Heart left ventricle (tissue), 16 donors: ENCODE results near the gene MYBBP1A. TPM values are rescaled to one million over a fixed set of nuclear protein-coding genes. Genes with fewer than 3 reads are reported as not detected.
A peak's percentile ranks its signal among the peaks of the same experiment; 100 is the strongest.

Experiments used
- ATAC-seq, 4 donors: fragments of 200-7000 bp; cut with Tn5 transposase; one replicate each; pipeline ENCODE4 v1.9.1; 2020 to 2022; ENCODE audit warnings: moderate library complexity in 4 of 4, mild to moderate bottlenecking in 3 of 4, moderate number of reproducible peaks in 1 of 4
- DNase-seq, 5 donors: peaks; one replicate each; pipeline ENCODE4 v3.0.0-alpha.2; 2020
- H3K27ac ChIP-seq, 12 donors: fragments of 200-600 bp; sonication (generic) in 4 of 12; one replicate each; pipeline versions ENCODE4 v1.5.0 to v1.8.0; 2016 to 2022; ENCODE audit warnings: mild to moderate bottlenecking in 2 of 12
- H3K27me3 ChIP-seq, 9 donors: fragments of 200-600 bp; sonication (generic) in 2 of 9; one replicate each; pipeline versions ENCODE4 v1.5.1 to v1.8.0; 2016 to 2022; ENCODE audit warnings: mild to moderate bottlenecking in 3 of 9
- H3K36me3 ChIP-seq, 9 donors: fragments of 200-600 bp; sonication (generic) in 2 of 9; one replicate each; pipeline versions ENCODE4 v1.5.0 to v1.8.0; 2018 to 2022; ENCODE audit warnings: mild to moderate bottlenecking in 2 of 9
- H3K4me1 ChIP-seq, 12 donors: fragments of 200-600 bp; sonication (generic) in 4 of 12; one replicate each; pipeline versions ENCODE4 v1.5.0 to v1.8.0; 2016 to 2022; ENCODE audit warnings: mild to moderate bottlenecking in 3 of 12
- H3K4me3 ChIP-seq, 12 donors: fragments of 200-600 bp; sonication (generic) in 4 of 12; one replicate each; pipeline versions ENCODE4 v1.5.0 to v1.8.0; 2017 to 2022; ENCODE audit warnings: mild to moderate bottlenecking in 9 of 12, moderate library complexity in 4 of 12
- H3K9me3 ChIP-seq, 12 donors: fragments of 200-600 bp; sonication (generic) in 4 of 12; one replicate each; pipeline versions ENCODE4 v1.5.0 to v1.8.0; 2016 to 2022; ENCODE audit warnings: mild to moderate bottlenecking in 1 of 12
- CTCF ChIP-seq, 12 donors: fragments of 200-600 bp; sonication (generic) in 4 of 12; IDR thresholded peaks; one replicate each; pipeline versions ENCODE4 v1.5.0 to v1.8.0; 2018 to 2022; ENCODE audit warnings: antibody characterized with exemption in 12 of 12, mild to moderate bottlenecking in 5 of 12
- POLR2A ChIP-seq, 2 donors: fragments of 450-650 bp; IDR thresholded peaks; one replicate each; pipeline ENCODE4 v1.6.1; 2017; ENCODE audit warnings: antibody characterized with exemption in 2 of 2, mild to moderate bottlenecking in 2 of 2, moderate library complexity in 2 of 2
- WGBS, 4 donors: extraction: QIAGEN DNeasy Blood & Tissue Kit in 2 of 4; methylation state at CpG; one replicate each; pipeline versions ENCODE4 v1.1.5 to v1.1.7; 2013 to 2018; 5-methylcytosine and 5-hydroxymethylcytosine counted together
- intact Hi-C, 10 donors: fragments of 100-400 bp; cut with DNase I; formaldehyde crosslinking; loops; one replicate each; pipeline versions ENCODE4 v1.11.1 to v1.14.2; 2022
- polyA plus RNA-seq, 2 donors: library from polyadenylated mRNA; stranded (reverse); fragments of 200-250 nt; gene quantifications; one replicate each; pipeline ENCODE4 v1.2.3, GENCODE V29; 2013
- total RNA-seq, 9 donors: library from RNA; depleted of rRNA in 2 of 9; stranded (reverse); fragments of >200 nt in 2 of 9; fragmentation: NEBNext Ultra II Directional in 3 of 9; extraction: Animal tissue kit (Norgen Biotek cat#: 25700) in 3 of 9; gene quantifications; one replicate each; pipeline versions ENCODE4 v1.1.0 to v1.2.4, GENCODE V29; 2016 to 2023
- donor health status: ischemic (EF 13 %, LVEDD 7.1; RV severe dilation, severe dysfunction).
- donor health status: healthy with polysubstance abuse.
- donor health status: DM: no; HTN: yes; CAD: no.
- donor health status: DM: no; HTN: no; CAD: no.
- donor health status: ischemic (EF 25% LVEDD 6.9; RV normal size, moderate dysfunction).
- donor health status: ischemic (EF 25% LVEDD 5.7; RV mildly dilated, moderate dysfunction).
- donor health status: healthy.
- donor health status: DM: yes; HTN: yes; CAD: no.
- donor health status: ischemic (EF 35%, LVEDD 5.7; RV mildly dilated, moderate dysfunction).
- donor health status: nonischemic (EF 11% LVEDD 7.7; RV severe dilation, severe dysfunction).
- donor health status: DM: yes; HTN: yes; CAD: no.
- donor health status: PGD.
- donor health status: ischemic (EF 29% LVEDD 5.4; RV normal size, mild dysfunction).
- donor health status: nonischemic (EF 23%, LVEDD 6.1; RV moderate dilation, normal function).

Gene MYBBP1A
- total and polyA plus RNA-seq, 11 donors: 15.5 to 34.8 (median 24.4) TPM

- DNase-seq (peak in 2 of 5 donors; percentile 40 to 66), ATAC-seq (no peak)
- no peaks in the 10 kb centered on the region for H3K9me3 ChIP-seq
- H3K4me3 ChIP-seq: no peak overlapping the region
- H3K4me1 ChIP-seq: peaks cover 20 to 86% (median 57%) of the 10 kb centered on the region in 12 donors
- intact Hi-C loops: loop anchor here in 5 of 10 donors (5.0 kb wide), 4 partner anchors 36 to 121 kb away; partner anchors contain the start of gene SPNS2 (in 2 of the 5)
- H3K36me3 ChIP-seq: peaks cover 0 to 51% (median 34%) of the 10 kb centered on the region in 9 donors
- H3K27me3 ChIP-seq: no peaks in the 10 kb centered on the region
- H3K27ac ChIP-seq: peak overlapping the region in 10 of 12 donors; percentile 57 to 90 (median 72)
- TF ChIP-seq POLR2A (IDR thresholded peaks at IDR 0.05): no peak
- TF ChIP-seq CTCF (IDR thresholded peaks at IDR 0.05): no peak
- WGBS, 4 donors: 65 to 87% (median 77%) methylated on average over 9 to 13 of the region's 13 CpGs
Measured at GRCh38 chr17:4538236-4539002, 16.8 kb downstream of the MYBBP1A start.

- H3K27me3 ChIP-seq: no peaks in the 10 kb centered on the region
- ATAC-seq (peak in 3 of 4 donors; percentile 4 to 16 (median 10)), DNase-seq (peak in 3 of 5 donors; percentile 41 to 69 (median 57))
- H3K36me3 ChIP-seq: peaks cover 0 to 43% (median 29%) of the 10 kb centered on the region in 9 donors
- no peaks in the 10 kb centered on the region for H3K9me3 ChIP-seq
- TF ChIP-seq CTCF (IDR thresholded peaks at IDR 0.05) (no peak), POLR2A (IDR thresholded peaks at IDR 0.05) (no peak)
- no peak overlapping the region for H3K4me3 ChIP-seq
- WGBS, 4 donors: 56 to 62% (median 60%) methylated on average over 13 to 19 of the region's 19 CpGs
- peaks cover 20 to 94% (median 60%) of the 10 kb centered on the region in 12 donors for H3K4me1 ChIP-seq
- intact Hi-C loops: loop anchor here in 5 of 10 donors (5.0 kb wide), 4 partner anchors 35 to 120 kb away; partner anchors contain the start of gene SPNS2 (in 2 of the 5)
- H3K27ac ChIP-seq: peak overlapping the region; percentile 20 to 90 (median 70)
Measured at GRCh38 chr17:4537451-4538235, 17.5 kb downstream of the MYBBP1A start.

- H3K4me3 ChIP-seq: peak overlapping the region in 7 of 12 donors; percentile 5 to 37 (median 27)
- intact Hi-C loops: loop anchor here in 5 of 10 donors (5.0 kb wide), 4 partner anchors 35 to 120 kb away; partner anchors contain the start of gene SPNS2 (in 2 of the 5)
- DNase-seq (peak in 3 of 5 donors; percentile 45 to 72 (median 68)), ATAC-seq (peak; percentile 15 to 44 (median 38))
- no peaks in the 10 kb centered on the region for H3K9me3 ChIP-seq
- H3K4me1 ChIP-seq: peaks cover 20 to 97% (median 61%) of the 10 kb centered on the region in 12 donors
- no peaks in the 10 kb centered on the region for H3K27me3 ChIP-seq
- WGBS, 4 donors: 34 to 59% (median 43%) methylated on average over 16 to 18 of the region's 18 CpGs
- TF ChIP-seq CTCF (IDR thresholded peaks at IDR 0.05): no peak
- no peak for TF ChIP-seq POLR2A (IDR thresholded peaks at IDR 0.05)
- peak overlapping the region; percentile 20 to 90 (median 70) for H3K27ac ChIP-seq
- peaks cover 0 to 36% (median 21%) of the 10 kb centered on the region in 9 donors for H3K36me3 ChIP-seq
Measured at GRCh38 chr17:4536742-4537411, 18.3 kb downstream of the MYBBP1A start.
